T-helper 1 cell treated with Interleukin-12 subunit alpha and Interleukin-12 subunit beta and Interleukin-4 antibody, amounts not matched to agents 30 ng/mL and 1 ng/mL, for 36 hours (primary cell): ENCODE measurements around the gene MAGEA4. TPM values are rescaled to one million over a fixed set of nuclear protein-coding genes. Genes with fewer than 3 reads are reported as not detected.

Experiments used
- intact Hi-C: fragments of 100-400 bp; cut with micrococcal nuclease; formaldehyde crosslinking; loops from one replicate; pipeline ENCODE4 v1.15.1; 2024
- total RNA-seq: library from RNA; stranded (reverse); gene quantifications from 2 replicates; pipeline ENCODE4 v1.2.3, GENCODE V29; 2022

Gene MAGEA4
- total RNA-seq, 1 donor from 2014 or later: not detected

DNA sequence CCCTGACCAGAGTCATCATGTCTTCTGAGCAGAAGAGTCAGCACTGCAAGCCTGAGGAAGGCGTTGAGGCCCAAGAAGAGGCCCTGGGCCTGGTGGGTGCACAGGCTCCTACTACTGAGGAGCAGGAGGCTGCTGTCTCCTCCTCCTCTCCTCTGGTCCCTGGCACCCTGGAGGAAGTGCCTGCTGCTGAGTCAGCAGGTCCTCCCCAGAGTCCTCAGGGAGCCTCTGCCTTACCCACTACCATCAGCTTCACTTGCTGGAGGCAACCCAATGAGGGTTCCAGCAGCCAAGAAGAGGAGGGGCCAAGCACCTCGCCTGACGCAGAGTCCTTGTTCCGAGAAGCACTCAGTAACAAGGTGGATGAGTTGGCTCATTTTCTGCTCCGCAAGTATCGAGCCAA is 11.0 kb downstream of the MAGEA4 start:
- intact Hi-C loops: no loop called here

DNA sequence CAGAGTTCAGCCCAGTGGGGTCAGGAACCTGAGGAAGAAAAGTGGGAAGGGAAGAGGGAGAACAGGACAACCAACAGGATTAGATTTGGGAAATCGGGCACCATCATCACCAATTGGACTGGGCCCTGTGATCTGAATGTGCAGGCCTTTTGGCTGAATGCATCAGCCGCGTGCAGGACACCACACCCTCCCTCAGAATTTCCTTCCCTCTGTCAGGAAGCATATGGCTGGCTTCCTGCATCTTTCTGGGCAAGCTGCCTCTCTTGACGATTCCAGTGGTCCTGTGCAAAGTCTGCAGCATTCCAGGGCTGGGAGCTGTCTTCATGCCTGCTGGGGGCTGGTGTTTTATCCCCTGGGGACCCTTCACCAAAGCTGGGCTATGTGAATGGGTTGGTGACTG is 16.4 kb downstream of the MAGEA4 start:
- intact Hi-C loops: no loop called here

DNA sequence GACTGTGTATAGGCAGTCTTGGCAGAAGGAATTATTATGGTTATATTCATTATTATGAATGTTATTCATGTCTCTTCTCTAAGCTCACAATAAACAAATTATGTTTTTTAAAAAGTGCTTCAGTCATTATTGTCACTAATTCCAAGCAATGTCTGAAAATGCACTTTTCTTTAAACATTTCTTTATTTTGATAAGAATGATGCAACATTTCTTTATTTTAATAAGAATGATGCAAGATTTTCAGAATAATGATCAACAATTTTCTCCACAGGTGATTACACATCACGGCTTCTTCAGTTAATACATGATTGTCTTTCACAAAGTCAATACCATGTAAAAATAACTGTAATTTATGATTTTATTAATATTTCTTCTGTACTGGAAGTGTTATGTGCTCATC is 22.7 kb downstream of the MAGEA4 start:
- intact Hi-C loops: no loop called here

DNA sequence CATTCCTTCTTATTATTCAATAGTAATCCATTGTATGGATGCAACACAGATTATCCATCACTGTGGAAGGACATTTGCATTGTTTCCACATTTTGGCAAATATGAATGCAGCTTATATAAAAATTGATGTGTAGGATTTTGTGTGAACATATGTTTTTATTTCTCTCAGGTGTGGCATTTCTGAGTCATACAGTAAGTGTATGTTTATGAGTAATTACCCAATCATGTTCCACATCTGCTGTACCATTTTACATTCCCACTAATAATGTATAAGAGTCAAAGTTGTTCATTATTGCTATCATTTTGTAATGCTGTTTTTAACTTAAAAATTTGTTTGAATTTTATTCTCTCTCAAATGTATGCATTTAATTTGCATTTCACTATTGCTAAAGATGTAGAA is 25.5 kb downstream of the MAGEA4 start:
- intact Hi-C loops: no loop called here

DNA sequence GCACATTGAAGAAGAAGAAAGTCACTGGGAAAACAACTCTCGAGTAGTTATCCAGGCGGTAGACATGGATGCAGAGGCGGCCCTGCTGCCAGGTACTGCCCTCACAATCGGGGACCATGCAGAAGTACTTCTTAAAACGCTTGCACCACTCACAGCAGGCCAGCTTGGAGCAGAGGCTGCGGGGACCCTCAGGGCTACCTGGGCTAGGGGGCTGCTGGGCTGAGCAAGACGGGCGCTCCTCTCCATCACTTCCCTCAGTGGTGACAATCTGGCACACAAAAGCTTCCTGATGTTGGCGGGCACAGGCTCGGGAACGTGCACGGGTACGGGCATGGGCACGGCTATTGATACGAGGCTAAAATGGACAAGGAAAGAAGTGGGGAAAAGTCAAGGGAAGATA is 42.0 kb downstream of the MAGEA4 start:
- intact Hi-C loops: no loop called here

DNA sequence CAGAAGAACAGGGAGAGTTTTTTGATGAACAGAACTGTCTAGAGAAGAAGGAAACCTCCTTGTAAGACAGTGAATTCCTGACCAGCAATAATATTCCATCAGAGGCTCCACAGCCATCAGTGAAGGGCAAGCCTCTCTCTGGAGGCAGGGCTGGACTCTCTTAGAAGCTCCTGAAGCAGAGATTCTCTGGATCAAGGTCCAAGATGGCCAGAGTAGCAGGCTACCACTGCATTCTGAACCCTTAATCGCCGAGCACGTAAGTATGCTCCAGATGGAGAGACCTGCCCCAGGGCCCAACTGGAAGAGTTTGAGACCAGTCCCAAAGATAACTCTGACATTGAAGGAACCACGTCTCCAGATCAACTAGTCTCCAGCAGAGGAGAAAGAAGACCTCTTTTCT is 45.4 kb downstream of the MAGEA4 start:
- intact Hi-C loops: no loop called here

DNA sequence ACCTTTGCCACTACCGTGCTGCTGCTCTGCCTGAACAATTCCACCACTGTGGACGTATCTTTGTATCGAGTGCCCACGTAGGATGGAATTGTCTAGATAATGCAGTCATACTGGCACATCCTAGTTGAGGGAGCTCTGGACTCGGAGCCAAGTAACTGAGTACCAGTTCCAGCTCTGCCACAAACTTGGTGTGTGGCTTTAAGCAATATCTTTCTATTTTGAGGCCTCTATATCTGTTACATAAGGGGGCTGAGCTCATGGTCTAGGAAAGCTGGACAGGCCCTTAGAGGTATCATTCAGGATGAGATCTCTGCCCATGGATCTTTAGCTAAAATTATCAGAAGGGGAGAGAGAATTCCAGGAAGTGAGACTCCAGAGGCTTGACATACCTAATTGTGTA is 49.3 kb downstream of the MAGEA4 start:
- intact Hi-C loops: no loop called here

DNA sequence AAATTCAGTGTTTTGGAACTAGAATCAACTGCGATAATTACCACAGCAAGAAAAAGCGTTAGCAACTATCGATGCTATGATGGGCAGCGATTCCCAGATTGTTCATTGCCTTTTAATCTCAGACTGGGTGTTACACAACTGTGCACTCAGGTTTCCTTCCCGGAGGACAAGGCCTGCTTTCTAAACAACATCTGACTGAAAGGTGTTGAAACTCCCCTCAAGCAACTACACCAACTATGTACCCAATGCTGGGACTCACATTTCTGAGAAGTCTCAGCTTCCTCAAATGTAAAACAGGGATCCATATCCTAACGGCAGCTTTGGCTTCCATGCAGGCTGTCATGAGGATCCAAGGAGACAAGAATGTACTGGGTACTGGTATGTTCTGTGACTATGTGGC is 53.5 kb downstream of the MAGEA4 start:
- intact Hi-C loops: no loop called here

DNA sequence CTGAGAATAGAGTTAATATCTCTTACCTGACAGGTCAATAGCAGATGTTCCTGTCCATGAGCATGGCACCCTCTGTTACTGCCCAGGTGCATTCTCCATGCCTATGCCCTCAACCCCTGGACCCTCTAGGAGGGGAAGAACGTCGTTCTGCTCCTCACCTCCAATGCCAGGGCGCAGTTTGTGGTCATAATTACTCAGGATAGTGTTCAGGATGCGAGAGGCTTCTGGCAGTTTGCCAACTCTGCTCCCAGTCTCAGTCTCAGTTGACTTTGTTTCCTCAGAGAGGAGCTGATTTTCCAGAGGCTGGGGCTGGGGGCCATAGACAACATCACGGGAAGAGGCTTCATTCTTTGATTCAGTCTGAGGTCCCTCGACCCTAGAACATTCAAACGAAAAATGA is 57.3 kb downstream of the MAGEA4 start:
- intact Hi-C loops: no loop called here

DNA sequence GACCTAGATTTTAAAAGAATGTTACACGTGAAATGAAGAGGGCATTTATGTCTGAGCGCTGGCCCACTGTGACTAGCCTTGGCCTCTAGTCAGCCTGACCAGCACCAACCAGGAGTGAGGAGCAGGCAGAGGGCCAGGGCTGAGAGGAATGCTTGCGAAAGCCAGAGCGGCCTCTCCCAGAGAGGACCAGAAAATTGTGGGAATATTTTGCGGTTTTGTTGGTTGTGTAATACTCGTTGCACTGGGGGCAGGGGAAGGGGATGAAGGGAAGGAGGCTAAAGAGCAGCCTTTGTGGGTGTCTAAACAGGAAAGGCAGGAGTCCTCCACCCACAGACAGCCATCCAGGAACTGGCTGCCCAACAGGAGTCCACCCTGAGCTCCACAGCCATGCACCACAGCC is 58.0 kb downstream of the MAGEA4 start:
- intact Hi-C loops: no loop called here

DNA sequence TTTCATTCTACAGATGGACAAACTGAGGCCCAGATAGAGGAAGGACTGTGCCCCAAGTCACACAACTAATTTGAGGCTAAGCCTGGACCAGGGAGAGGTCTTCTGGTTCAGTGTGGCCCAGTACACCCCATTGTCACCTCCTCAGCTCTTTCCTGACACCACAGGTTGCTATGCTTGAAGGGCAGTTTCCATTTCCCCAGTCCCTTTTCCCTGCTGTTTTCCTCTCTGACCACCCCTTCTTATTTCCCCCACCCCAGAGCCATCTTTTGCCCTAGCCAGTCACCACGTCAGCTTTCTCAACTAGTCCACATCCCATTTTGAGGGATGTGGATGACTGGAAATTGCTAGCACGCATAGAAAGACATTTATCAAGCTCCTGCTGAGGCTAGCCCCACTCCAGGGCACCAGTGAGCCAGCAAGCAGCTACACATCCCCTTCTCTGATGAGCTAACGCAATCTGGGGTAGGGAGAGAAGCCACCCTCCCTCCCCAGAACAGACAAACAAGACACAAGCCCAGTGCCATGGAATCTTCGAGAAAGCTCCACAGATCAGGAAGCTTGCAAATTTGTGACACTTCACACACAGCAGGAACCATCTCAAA is 60.5 kb downstream of the MAGEA4 start:
- intact Hi-C loops: no loop called here

DNA sequence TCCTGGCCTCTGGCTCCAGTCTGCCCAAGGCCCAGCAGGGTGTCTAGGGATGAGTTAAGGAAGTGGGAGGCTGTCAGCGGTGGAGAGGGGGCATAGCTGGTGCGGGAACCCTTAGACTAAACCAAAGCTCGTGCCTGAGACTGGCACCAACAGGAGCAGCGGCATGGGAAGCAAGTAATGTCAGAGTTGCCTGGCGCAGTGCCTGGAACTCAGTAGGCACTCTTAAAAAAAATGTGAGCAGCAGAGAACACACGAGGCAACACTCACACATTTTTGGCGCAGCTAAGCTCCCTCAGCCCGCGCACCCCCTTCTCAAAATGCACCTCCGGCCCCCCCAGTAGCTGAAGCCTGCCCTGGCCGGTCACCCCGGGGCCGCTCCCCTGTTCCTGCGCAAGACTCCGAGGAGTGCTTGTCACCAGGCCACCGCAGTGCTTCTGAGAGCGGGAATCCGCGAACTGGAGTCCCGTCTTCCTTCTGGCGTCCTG is 61.2 kb downstream of the MAGEA4 start:
- intact Hi-C loops: no loop called here

Other genes with a start within 250 kb of the MAGEA4 start
- gene PRRG3, start 217.4 kb upstream of the MAGEA4 start, total RNA-seq: not detected in 2 replicates
- gene FATE1, start 196.9 kb upstream of the MAGEA4 start, total RNA-seq: not detected in 2 replicates
- not detected in 2 replicates for gene CNGA2, start 178.1 kb upstream of the MAGEA4 start, total RNA-seq
- gene GABRE, start 61.8 kb downstream of the MAGEA4 start, total RNA-seq: not detected in 2 replicates
- gene MAGEA10, start 225.7 kb downstream of the MAGEA4 start, total RNA-seq: not detected in 2 replicates